Caco-2 (cell line): ENCODE data around the gene LPGAT1. TPM values are rescaled to one million over a fixed set of nuclear protein-coding genes. Genes with fewer than 3 reads are reported as not detected.

Source experiments
- BruUV-seq: library from RNA; stranded (reverse); fragments of 400-500 nt; replicated peaks from 2 replicates; lab custom pipeline; 2021; lab: Mats Ljungman, UMichigan
- CTCF ChIA-PET: fragments of 300-600 bp; sonication (Branson Sonifier 250); formaldehyde crosslinking; loops from one replicate; lab custom pipeline; 2022; ENCODE audit warnings: antibody characterized with exemption; lab: Charles Lee
- POLR2A ChIA-PET: fragments of 300-600 bp; sonication (Branson Sonifier 250); formaldehyde crosslinking; loops from one replicate; lab custom pipeline; 2022; ENCODE audit warnings: antibody characterized with exemption; lab: Charles Lee
- DNase-seq, 2 experiments: peaks; one replicate each; pipeline versions ENCODE4 v3.0.0 to v3.0.0-alpha.2; 2020 to 2022
- H3K27me3 ChIP-seq: replicated peaks from 2 replicates; pipeline ENCODE4 v1.6.0; 2011; ENCODE audit warnings: low read length; ENCODE audit not compliant: control insufficient read depth, insufficient read depth
- H3K36me3 ChIP-seq: 2 replicates; pipeline ENCODE4 v1.5.1; 2011; ENCODE audit warnings: low read length; ENCODE audit not compliant: control insufficient read depth, insufficient read depth
- H3K4me1 ChIP-seq: fragments of 250-450 bp; sonication (Bioruptor Pico); 2 replicates; pipeline ENCODE4 v1.5.1; 2020; ENCODE audit warnings: mild to moderate bottlenecking
- H3K4me3 ChIP-seq: 2 replicates; pipeline ENCODE4 v1.5.1; 2011; ENCODE audit warnings: low read depth, mild to moderate bottlenecking, control low read depth, low read length
- H3K9me3 ChIP-seq: fragments of 250-450 bp; sonication (Bioruptor Pico); 2 replicates; pipeline ENCODE4 v1.5.1; 2020; ENCODE audit warnings: mild to moderate bottlenecking, moderate library complexity
- H3K27ac Mint-ChIP-seq: one replicate; pipeline ENCODE4 v1.8.0; 2022; ENCODE audit warnings: mixed read lengths; ENCODE audit not compliant: unreplicated experiment
- H3K27me3 Mint-ChIP-seq: one replicate; pipeline ENCODE4 v1.8.0; 2022; ENCODE audit warnings: mixed read lengths; ENCODE audit not compliant: insufficient read depth, unreplicated experiment
- H3K36me3 Mint-ChIP-seq: one replicate; pipeline ENCODE4 v1.8.0; 2022; ENCODE audit warnings: mild to moderate bottlenecking, mixed read lengths; ENCODE audit not compliant: insufficient read depth, unreplicated experiment
- H3K4me1 Mint-ChIP-seq: one replicate; pipeline ENCODE4 v1.8.0; 2022; ENCODE audit warnings: low read depth, mixed read lengths; ENCODE audit not compliant: unreplicated experiment
- H3K4me3 Mint-ChIP-seq: one replicate; pipeline ENCODE4 v1.8.0; 2022; ENCODE audit warnings: mild to moderate bottlenecking, moderate library complexity, mixed read lengths; ENCODE audit not compliant: unreplicated experiment
- H3K9me3 Mint-ChIP-seq: one replicate; pipeline ENCODE4 v1.8.0; 2022; ENCODE audit warnings: mixed read lengths; ENCODE audit not compliant: unreplicated experiment
- CTCF ChIP-seq, 2 experiments: fragments of 200-600 bp in 1 of 2; IDR thresholded peaks; 1 replicate in 1 of 2; 2 replicates in 1 of 2; pipeline versions ENCODE4 v1.5.1 to v1.8.0; 2011 to 2022; ENCODE audit warnings: antibody characterized with exemption in 1 of 2, control low read depth in 1 of 2, inconsistent platforms in 1 of 2, low read depth in 1 of 2, low read length in 1 of 2, mild to moderate bottlenecking in 1 of 2, moderate library complexity in 1 of 2; ENCODE audit not compliant: insufficient read depth in 1 of 2, severe bottlenecking in 1 of 2, unreplicated experiment in 1 of 2
- intact Hi-C: fragments of 100-400 bp; cut with micrococcal nuclease; formaldehyde crosslinking; loops from one replicate; pipeline ENCODE4 v1.10.0; 2022; ENCODE audit not compliant: unreplicated experiment
- total RNA-seq: library from RNA; stranded (reverse); gene quantifications from 2 replicates; pipeline ENCODE4 v1.2.3, GENCODE V29; 2022

Gene LPGAT1
- total RNA-seq, 1 experiment from 2014 or later, result 25.6 TPM

GRCh38 chr1:211775170-211775569 is 55.4 kb downstream of the LPGAT1 start:
- no peaks in the 10 kb centered on the region for H3K9me3 Mint-ChIP-seq
- no peaks in the 10 kb centered on the region for H3K36me3 Mint-ChIP-seq
- H3K4me1 ChIP-seq, result no peaks in the 10 kb centered on the region
- ChIA-PET CTCF (no interaction called here), POLR2A (no interaction called here)
- H3K27ac Mint-ChIP-seq, result no peak overlapping the region
- no TSS peak for BruUV-seq
- H3K4me3 Mint-ChIP-seq, result no peak overlapping the region
- H3K9me3 ChIP-seq, result no peaks in the 10 kb centered on the region
- intact Hi-C loops, result no loop called here
- H3K4me3 ChIP-seq, result no peak overlapping the region
- no peak for DNase-seq
- H3K36me3 ChIP-seq, result no peaks in the 10 kb centered on the region
- no peaks in the 10 kb centered on the region for H3K27me3 ChIP-seq
- no peaks in the 10 kb centered on the region for H3K27me3 Mint-ChIP-seq
- H3K4me1 Mint-ChIP-seq, result no peaks in the 10 kb centered on the region
- no peak for TF ChIP-seq CTCF (IDR thresholded peaks at IDR 0.05; ENCODE audit: insufficient read depth in 1 of 2, low read depth in 1 of 2, low read length in 1 of 2, severe bottlenecking in 1 of 2, unreplicated experiment in 1 of 2)

- intact Hi-C loops, result no loop called here
- peaks cover 14% of the 10 kb centered on the region for H3K4me1 ChIP-seq
- H3K4me3 ChIP-seq, result no peak overlapping the region
- POLR2A ChIA-PET, result no interaction called here
- no peaks in the 10 kb centered on the region for H3K27me3 ChIP-seq
- Mint-ChIP-seq H3K4me1 (peaks cover 7% of the 10 kb centered on the region), H3K4me3 (no peak overlapping the region), H3K27ac (no peak overlapping the region), H3K9me3 (no peaks in the 10 kb centered on the region), H3K36me3 (no peaks in the 10 kb centered on the region), H3K27me3 (no peaks in the 10 kb centered on the region)
- no TSS peak for BruUV-seq
- H3K36me3 ChIP-seq, result no peaks in the 10 kb centered on the region
- DNase-seq, result no peak
- no peaks in the 10 kb centered on the region for H3K9me3 ChIP-seq
- CTCF ChIA-PET, result no interaction called here
- TF ChIP-seq CTCF (IDR thresholded peaks at IDR 0.05; ENCODE audit: insufficient read depth in 1 of 2, low read depth in 1 of 2, low read length in 1 of 2, severe bottlenecking in 1 of 2, unreplicated experiment in 1 of 2), result no peak
Measured at GRCh38 chr1:211764701-211765100, 65.9 kb downstream of the LPGAT1 start.

- ChIA-PET POLR2A (no interaction called here), CTCF (no interaction called here)
- H3K36me3 ChIP-seq, result no peaks in the 10 kb centered on the region
- 0 out of 2 replicates have a peak, but pooled peaks cover 5% of the 10 kb centered on the region for H3K9me3 ChIP-seq
- H3K4me1 ChIP-seq, result peaks cover 14% of the 10 kb centered on the region
- H3K36me3 Mint-ChIP-seq, result no peaks in the 10 kb centered on the region
- TF ChIP-seq CTCF (IDR thresholded peaks at IDR 0.05; ENCODE audit: insufficient read depth in 1 of 2, low read depth in 1 of 2, low read length in 1 of 2, severe bottlenecking in 1 of 2, unreplicated experiment in 1 of 2), result no peak
- intact Hi-C loops, result no loop called here
- H3K4me1 Mint-ChIP-seq, result peaks cover 7% of the 10 kb centered on the region
- no peak overlapping the region for H3K27ac Mint-ChIP-seq
- no peaks in the 10 kb centered on the region for H3K27me3 ChIP-seq
- BruUV-seq, result no TSS peak
- H3K9me3 Mint-ChIP-seq, result no peaks in the 10 kb centered on the region
- no peak overlapping the region for H3K4me3 ChIP-seq
- H3K4me3 Mint-ChIP-seq, result no peak overlapping the region
- no peak for DNase-seq
- H3K27me3 Mint-ChIP-seq, result no peaks in the 10 kb centered on the region
Measured at GRCh38 chr1:211762206-211762605, 68.4 kb downstream of the LPGAT1 start.
